Esophagus muscularis mucosa (tissue), 4 donors: Measurements from ENCODE around the gene STARD7.

Experiments
- CTCF ChIP-seq, 3 experiments: fragments of 200-600 bp in 2 of 3; fragments of 450-650 bp in 1 of 3; sonication (generic) in 2 of 3; IDR thresholded peaks; one replicate each; pipeline ENCODE4 v1.5.1; 2017 to 2019; ENCODE audit warnings: antibody characterized with exemption in 3 of 3, mild to moderate bottlenecking in 2 of 3, moderate library complexity in 1 of 3
- EP300 ChIP-seq: sonication (generic); formaldehyde crosslinking; IDR thresholded peaks from one replicate; pipeline ENCODE4 v1.6.1; 2017; ENCODE audit warnings: antibody characterized with exemption
- POLR2A ChIP-seq: fragments of 450-650 bp; IDR thresholded peaks from one replicate; pipeline ENCODE4 v1.6.1; 2017; ENCODE audit warnings: antibody characterized with exemption, moderate library complexity, mild to moderate bottlenecking, low read depth
- POLR2AphosphoS5 ChIP-seq, 2 donors: sonication (generic); formaldehyde crosslinking; IDR thresholded peaks; one replicate each; pipeline ENCODE4 v1.6.1; 2017; ENCODE audit warnings: antibody characterized with exemption in 2 of 2

- no peak for TF ChIP-seq CTCF (IDR thresholded peaks at IDR 0.05)
- TF ChIP-seq EP300, result no peak
- no peak for TF ChIP-seq POLR2A
- TF ChIP-seq POLR2AphosphoS5 (IDR thresholded peaks at IDR 0.05), result no peak
Observed at GRCh38 chr2:96247896-96248295, 39.3 kb upstream of the STARD7 start.
